ENCODE measurements around the gene ABL1. TPM values are rescaled to one million over a fixed set of nuclear protein-coding genes. Genes with fewer than 3 reads are reported as not detected.

ABL1 gene
- polyA plus RNA-seq, 3 donors = 4.5 to 14.5 (median 8.0) TPM

GRCh38 chr9:130837002-130837511 lies 2.0 kb downstream of the ABL1 start:
- no peak for TF ChIP-seq CTCF (IDR thresholded peaks at IDR 0.05)
- no peak overlapping the region for H3K4me3 ChIP-seq (replicated peaks in 1 of 3; ENCODE audit: low read depth in 2 of 3, low read length in 3 of 3)
- H2AFZ ChIP-seq (ENCODE audit: insufficient read depth, low read depth, low read length, poor library complexity, severe bottlenecking) = no peak overlapping the region
- no peak overlapping the region for H3K27ac ChIP-seq (ENCODE audit: low read depth in 1 of 2, low read length in 2 of 2)
- no peaks in the 10 kb centered on the region for H3K27me3 ChIP-seq (ENCODE audit: control insufficient read depth in 2 of 2, insufficient read depth in 2 of 2, low read length in 2 of 2)
- intact Hi-C loops (cut with micrococcal nuclease) = no loop called here
- H3K4me3 Mint-ChIP-seq = no peak overlapping the region
- H3K79me2 ChIP-seq (ENCODE audit: insufficient read depth, low read length) = peaks cover 70% of the 10 kb centered on the region
- no peak for DNase-seq
- H3K9me3 Mint-ChIP-seq = no peaks in the 10 kb centered on the region
- peaks cover 0 to 3% (median 0%) of the 10 kb centered on the region in 3 donors for H3K27me3 Mint-ChIP-seq (ENCODE audit: low read depth in 3 of 3)
- peaks cover 74% of the 10 kb centered on the region for H4K20me1 ChIP-seq (ENCODE audit: insufficient read depth, low read length)
- H3K9ac ChIP-seq (ENCODE audit: insufficient read depth, low read length, poor library complexity, severe bottlenecking) = no peak overlapping the region
- H3K36me3 Mint-ChIP-seq = peaks cover 0 to 3% of the 10 kb centered on the region in 2 donors
- H3K36me3 ChIP-seq (replicated peaks in 1 of 2; ENCODE audit: control insufficient read depth in 1 of 2, insufficient read depth in 2 of 2, low read length in 2 of 2) = no peaks in the 10 kb centered on the region
- H3K4me2 ChIP-seq (replicated peaks; ENCODE audit: extremely low read depth, low read length, poor library complexity, severe bottlenecking) = no peak overlapping the region
- no CpG with 5 or more reads among the region's 5 CpGs for WGBS (ENCODE audit: insufficient coverage)
- H3K27ac Mint-ChIP-seq = no peak overlapping the region
- H3K4me1 Mint-ChIP-seq = peaks cover 51% of the 10 kb centered on the region
- H3K4me1 ChIP-seq (ENCODE audit: control insufficient read depth in 1 of 2, insufficient read depth in 2 of 2, low read length in 2 of 2) = peaks cover 18 to 25% of the 10 kb centered on the region in 2 donors
- H3K9me3 ChIP-seq (replicated peaks in 1 of 2; ENCODE audit: control insufficient read depth in 1 of 2, insufficient read depth in 1 of 2, low read length in 2 of 2) = no peaks in the 10 kb centered on the region

DNA sequence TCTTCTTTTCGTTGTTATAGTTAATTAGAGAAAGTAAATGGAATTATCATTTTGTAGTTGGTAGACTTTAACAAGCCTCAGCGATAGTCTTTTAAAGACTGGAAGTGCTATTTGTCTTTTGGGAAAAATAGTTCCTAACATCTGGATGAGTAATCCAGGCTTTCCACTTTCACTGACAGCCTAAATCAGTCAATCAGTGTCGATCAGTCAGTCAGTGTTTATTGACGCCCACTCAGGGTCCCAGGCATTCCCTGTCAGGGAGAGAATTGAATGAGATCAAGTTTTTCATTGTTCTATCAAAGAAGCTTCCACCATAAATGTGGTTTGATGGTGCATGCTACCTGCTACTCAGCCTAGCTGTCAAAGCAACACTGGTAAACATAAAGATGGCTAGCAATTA lies 2.6 kb downstream of the ABL1 start:
- H4K20me1 ChIP-seq (ENCODE audit: insufficient read depth, low read length) = peaks cover 76% of the 10 kb centered on the region
- no peak overlapping the region for H3K27ac Mint-ChIP-seq
- intact Hi-C loops (cut with micrococcal nuclease) = no loop called here
- no peaks in the 10 kb centered on the region for H3K36me3 ChIP-seq (replicated peaks in 1 of 2; ENCODE audit: control insufficient read depth in 1 of 2, insufficient read depth in 2 of 2, low read length in 2 of 2)
- no peak for DNase-seq
- no peak overlapping the region for H3K27ac ChIP-seq (ENCODE audit: low read depth in 1 of 2, low read length in 2 of 2)
- no peaks in the 10 kb centered on the region for H3K9me3 ChIP-seq (replicated peaks in 1 of 2; ENCODE audit: control insufficient read depth in 1 of 2, insufficient read depth in 1 of 2, low read length in 2 of 2)
- H3K4me1 ChIP-seq (ENCODE audit: control insufficient read depth in 1 of 2, insufficient read depth in 2 of 2, low read length in 2 of 2) = peaks cover 18 to 25% of the 10 kb centered on the region in 2 donors
- no peak overlapping the region for H3K4me3 Mint-ChIP-seq
- no peak overlapping the region for H3K4me3 ChIP-seq (replicated peaks in 1 of 3; ENCODE audit: low read depth in 2 of 3, low read length in 3 of 3)
- H3K79me2 ChIP-seq (ENCODE audit: insufficient read depth, low read length) = peaks cover 75% of the 10 kb centered on the region
- WGBS (ENCODE audit: insufficient coverage) = no CpG with 5 or more reads among the region's 4 CpGs
- H3K9me3 Mint-ChIP-seq = no peaks in the 10 kb centered on the region
- no peaks in the 10 kb centered on the region for H3K27me3 ChIP-seq (ENCODE audit: control insufficient read depth in 2 of 2, insufficient read depth in 2 of 2, low read length in 2 of 2)
- no peak overlapping the region for H2AFZ ChIP-seq (ENCODE audit: insufficient read depth, low read depth, low read length, poor library complexity, severe bottlenecking)
- no peak overlapping the region for H3K9ac ChIP-seq (ENCODE audit: insufficient read depth, low read length, poor library complexity, severe bottlenecking)
- H3K4me1 Mint-ChIP-seq = peaks cover 55% of the 10 kb centered on the region
- no peak overlapping the region for H3K4me2 ChIP-seq (replicated peaks; ENCODE audit: extremely low read depth, low read length, poor library complexity, severe bottlenecking)
- no peak for TF ChIP-seq CTCF (IDR thresholded peaks at IDR 0.05)
- peaks cover 0 to 3% (median 0%) of the 10 kb centered on the region in 3 donors for H3K27me3 Mint-ChIP-seq (ENCODE audit: low read depth in 3 of 3)
- peaks cover 0 to 3% of the 10 kb centered on the region in 2 donors for H3K36me3 Mint-ChIP-seq
